Activated T-cell treated with anti-CD3 and anti-CD28 coated beads, Interleukin-2, amount 50 U/mL, for 1 hour (primary cell): ENCODE data around the gene APOOL.
"Not testable (repeated sequence)": the region's sequence is repeated elsewhere in the genome, so short reads cannot be mapped to it uniquely, and the experiment has no call there.

Experiments used
- DNase-seq: peaks from one replicate; pipeline ENCODE4 v3.0.0-alpha.2; 2020

APOOL gene, protein sequence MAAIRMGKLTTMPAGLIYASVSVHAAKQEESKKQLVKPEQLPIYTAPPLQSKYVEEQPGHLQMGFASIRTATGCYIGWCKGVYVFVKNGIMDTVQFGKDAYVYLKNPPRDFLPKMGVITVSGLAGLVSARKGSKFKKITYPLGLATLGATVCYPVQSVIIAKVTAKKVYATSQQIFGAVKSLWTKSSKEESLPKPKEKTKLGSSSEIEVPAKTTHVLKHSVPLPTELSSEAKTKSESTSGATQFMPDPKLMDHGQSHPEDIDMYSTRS

DNA sequence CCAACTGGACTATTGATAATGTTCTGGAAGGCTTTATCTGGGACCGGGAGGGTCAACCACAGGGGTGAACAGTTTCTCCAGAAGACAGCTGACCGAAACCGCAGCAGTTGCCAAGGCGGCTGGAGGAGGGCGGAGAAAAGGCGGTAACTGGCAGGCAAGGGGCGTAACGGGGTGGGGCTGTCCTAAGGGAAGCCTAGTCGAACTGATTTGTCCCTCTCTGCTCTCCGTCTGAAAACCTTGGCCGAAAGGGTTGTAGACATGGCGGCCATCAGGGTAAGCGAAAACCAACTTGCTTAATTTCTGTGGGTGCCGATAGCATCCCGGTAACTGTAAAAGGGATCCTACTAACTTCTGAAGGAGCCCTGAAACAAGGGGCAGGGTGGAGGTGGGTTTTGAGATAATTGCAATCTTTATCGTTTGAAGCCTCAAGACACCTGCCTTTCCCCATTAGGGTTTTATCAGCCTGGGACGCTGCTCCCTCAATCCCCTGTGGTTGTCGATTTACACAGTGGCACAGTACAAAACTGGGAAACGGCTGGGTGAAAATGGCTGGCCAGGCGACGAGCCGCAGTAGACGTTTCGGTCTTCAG, at the start of gene APOOL:
Gene APOOL, plus strand, starts transcription at position 223 of the 590 bp plus-strand sequence. Its CDS starts 36 bp downstream, at position 259.
- peak; percentile 69 for DNase-seq

DNA sequence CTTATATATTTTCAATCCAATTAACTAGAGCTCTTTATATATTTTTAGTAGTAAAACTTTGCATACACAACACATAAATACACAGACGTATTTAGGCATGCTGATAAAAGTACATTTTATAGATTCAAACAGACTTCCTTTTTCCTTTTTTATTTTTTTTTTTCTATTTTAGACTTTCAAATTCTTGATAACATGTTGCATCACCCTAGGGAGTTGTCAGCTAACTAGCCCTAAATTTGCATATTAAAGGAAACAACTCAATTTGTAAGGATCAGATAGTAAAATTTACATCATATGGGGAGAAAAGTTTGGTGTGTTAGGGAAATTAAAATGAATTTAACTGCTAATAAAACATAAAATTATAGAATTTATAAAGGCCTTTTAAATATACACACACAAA, 47.4 kb upstream of the APOOL start:
- DNase-seq, result no peak

DNA sequence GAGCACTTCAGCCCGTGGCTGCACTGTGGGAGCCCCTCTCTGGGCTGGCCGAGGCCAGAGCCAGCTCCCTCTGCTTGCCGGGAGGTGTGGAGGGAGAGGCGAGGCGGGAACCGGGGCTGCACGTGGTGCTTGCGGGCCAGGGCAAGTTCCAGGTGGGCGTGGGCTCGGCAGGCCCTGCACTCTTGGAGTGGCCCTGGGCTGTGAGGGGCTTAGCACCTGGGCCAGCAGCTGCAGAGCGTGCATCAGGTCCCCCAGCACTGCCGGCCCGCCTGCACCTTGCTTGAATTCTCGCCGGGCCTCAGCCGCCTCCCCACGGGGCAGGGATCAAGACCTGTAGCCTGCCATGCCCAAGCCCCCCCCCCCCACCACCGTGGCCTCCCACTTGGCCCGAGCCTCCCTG, 28.9 kb upstream of the APOOL start:
- no peak for DNase-seq

DNA sequence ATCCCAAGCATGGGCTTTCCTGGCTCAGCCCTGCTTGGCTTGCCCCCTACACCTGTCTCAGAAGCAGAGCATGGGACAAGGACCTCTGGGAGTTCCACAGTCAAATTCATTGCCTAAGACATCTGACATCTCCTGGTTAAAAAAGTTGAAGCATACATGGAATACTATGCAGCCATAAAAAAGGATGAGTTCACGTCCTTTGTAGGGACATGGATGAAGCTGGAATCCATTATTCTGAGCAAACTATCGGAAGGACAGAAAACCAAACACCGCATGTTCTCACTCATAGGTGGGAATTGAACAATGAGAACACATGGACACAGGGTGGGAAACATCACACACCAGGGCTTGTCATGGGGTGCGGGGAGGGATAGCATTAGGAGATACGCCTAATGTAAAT, 11.9 kb upstream of the APOOL start:
- not testable (repeated sequence) for DNase-seq

DNA sequence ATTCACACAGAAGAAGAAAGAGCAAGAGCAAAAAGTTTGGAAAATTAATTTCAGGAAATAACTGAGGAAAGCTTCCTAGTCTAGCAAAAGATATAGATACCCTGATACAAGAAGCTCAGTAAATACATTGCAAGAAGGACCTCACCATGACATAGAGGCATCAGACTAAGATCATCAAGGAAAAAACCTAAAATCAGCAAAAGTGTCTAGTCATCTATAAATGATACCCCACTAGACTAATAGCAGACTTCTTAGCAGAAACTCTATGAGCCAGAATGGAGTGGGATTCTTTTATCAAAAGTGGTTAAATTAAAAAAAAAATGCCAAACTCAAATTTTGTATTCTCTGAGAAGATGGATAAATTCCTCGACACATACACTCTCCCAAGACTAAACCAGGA, 10.5 kb upstream of the APOOL start:
- DNase-seq, result no peak

DNA sequence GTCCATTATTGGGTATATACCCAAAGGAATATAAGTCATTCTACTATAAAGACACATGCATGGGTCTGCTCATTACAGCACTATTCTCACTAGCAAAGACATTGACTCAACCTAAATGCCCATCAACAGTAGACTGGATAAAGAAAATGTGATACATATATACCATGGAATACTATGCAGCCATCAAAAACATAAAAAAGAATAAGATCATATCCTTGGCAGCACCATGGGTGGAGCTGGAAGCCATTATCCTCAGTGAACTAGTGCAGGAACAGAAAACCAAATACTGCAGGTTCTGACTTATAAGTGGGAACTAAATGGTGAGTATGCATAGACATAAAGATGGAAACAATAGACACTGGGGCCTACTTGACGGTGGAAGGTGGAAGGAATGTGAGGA, 2.3 kb upstream of the APOOL start:
- no peak for DNase-seq

DNA sequence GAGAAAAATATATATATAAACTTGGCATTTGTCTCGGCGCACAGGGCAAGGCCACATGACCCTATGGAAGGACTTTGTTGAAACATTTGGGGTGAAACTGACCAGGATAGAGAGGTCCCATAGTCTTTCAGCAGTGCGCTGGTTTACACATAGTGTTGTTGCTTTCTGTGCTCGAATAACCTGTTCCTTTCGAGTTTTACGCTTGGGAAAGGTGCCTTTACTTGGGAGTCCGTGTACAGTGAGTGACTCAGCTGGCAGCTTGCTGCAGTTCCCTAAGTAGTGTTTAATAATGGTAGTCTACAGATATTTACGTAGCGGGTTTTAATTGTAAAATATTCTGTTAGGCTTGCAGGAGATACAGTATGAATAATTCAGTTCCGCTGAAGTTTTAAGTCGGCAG, 578 bp downstream of the APOOL start:
- DNase-seq, result no peak

DNA sequence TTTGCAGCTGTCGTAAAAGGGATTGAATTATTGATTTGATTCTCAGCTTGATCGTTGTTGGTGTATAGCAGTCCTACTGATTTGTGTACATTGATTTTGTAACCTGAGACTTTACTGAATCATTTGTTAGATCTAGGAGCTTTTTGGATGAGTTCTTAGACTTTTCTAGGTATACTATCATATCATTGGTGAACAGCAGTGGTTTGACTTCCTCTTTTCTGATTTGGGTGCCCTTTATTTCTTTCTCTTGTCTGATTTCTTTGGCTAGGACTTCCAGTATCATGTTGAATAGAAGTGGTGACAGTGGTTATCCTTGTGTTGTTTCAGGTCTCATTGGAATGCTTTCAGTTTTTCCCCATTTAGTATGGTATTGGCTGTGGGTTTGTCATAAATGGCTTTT, 8.4 kb downstream of the APOOL start:
- DNase-seq, result no peak

DNA sequence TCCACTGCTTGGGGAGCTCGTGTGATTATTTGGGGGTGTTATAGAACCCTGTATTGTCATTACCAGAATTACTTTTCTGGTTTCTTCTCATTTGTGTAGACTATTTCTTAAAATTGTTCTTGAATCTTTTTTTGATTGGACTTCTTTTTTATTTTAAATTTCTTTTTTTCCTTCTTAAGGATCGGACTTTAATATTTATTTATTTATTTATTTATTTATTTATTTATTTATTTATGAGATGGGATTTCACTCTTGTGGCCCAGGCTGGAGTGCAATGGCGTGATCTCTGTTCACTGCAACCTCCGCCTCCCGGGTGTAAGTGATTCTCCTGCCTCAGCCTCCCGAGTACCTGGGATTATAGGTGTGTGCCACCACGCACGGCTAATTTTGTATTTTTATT, 11.7 kb downstream of the APOOL start:
- DNase-seq, result not testable (repeated sequence)

DNA sequence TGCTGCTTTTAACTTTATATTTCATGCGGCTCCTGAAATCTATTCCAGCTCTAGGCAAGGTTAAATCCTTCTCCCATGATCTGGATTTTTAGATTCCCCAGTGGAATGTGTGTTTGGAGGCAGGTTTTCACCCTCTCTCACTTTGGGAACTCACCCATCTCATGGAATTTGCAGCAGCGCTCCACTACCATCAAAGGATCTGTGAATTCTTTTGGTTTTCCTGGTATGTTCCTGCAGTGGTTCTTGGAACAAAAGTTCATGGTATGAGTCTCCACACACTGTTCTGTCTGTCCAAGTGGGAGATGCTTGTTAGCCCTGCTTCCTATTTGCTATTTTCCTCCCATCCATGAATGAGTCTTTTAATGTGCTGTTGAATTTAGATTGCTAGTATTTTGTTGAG, 14.0 kb downstream of the APOOL start:
- no peak for DNase-seq

DNA sequence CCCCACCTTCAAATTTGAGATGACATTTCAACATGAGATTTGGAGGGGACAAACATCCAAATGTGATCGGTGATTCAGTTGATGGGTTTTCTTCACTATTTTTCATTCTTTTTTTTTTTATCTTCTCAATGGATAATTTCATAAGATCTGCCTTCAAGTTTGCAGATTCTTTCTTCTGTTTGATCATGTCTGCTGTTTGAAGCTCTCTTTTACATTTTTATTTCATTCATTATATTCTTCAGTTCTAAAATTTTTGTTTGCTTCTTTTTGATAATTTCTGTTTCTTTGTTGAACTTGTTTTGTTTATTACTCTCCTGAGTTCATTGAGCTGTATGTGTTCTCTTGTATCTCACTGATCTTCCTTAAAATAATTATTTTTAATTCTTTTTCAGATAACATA, 14.8 kb downstream of the APOOL start:
- no peak for DNase-seq

DNA sequence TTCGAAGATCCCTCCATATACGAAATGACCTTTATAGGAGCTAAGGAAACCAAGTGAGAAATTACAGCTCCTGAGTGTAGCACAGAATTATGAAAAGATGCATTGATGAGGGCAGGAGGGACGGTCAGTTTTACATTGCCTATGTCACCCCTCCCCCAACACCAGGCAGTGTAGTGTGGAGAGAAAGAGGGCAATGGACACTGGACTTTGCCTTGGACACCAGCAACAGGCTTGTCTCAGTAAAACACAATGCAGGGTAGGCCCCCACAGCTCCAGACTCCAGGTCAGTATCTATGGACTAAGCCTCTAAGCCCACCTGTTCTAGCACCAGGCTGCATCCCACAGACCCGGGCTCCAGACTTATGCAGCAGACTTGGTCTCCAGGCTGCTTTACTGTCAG, 16.5 kb downstream of the APOOL start:
- no peak for DNase-seq

DNA sequence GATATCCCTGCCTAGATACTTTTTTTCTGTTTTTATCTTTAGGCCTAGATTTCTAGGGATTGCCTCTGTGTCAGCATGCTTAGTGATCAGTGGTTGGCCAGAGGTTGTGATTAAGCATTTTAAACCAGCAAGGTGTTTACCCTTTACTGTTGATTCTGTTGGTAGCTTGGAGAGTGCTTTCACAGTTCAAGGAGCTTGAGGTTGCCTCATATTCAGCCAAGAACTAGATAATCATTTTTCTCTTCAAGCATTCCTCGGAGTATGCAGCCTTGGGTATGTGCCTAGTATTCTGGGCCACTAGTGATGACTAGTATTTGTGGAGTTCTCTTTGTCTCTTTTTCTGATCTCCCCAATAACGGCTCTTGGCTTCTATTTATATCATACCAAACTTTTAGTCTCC, 20.4 kb downstream of the APOOL start:
- DNase-seq, result no peak

DNA sequence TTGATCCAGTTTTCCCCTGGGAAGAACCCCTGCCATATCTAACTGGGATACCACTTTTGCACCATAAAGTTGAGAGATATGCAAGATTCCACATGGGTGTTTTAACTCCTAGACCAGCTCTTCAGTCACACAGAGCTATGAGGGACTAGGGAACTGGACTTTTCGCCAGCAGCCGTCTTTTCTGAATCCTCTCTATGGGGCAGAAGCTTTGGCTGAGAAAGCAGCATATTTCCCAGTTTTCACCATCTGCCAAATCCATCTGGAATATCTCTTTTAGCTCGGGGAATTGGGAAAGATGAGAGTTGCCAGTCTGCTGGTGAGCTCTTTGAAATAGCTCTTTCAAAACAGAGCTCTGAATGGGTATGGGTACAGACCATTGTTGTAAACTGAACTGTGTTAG, 20.9 kb downstream of the APOOL start:
- no peak for DNase-seq

DNA sequence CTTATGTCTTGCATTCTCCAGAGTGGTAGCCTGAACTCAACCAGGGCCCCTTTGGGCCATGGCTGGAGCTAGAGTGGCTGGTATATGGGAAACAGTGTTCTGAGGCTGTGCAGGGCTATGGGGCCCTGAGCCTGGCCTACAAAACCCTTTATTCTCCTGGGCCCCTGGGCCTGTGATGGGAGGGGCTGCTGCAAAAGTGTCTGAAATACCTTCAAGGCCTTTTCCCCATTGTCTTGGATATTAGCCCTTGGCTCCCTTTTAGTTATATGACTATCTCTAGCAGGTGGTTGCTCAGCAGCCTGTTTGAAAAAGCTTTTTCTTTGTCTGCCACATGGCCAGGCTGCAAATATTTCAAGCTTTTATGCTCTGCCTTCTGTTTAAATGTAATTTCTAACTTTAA, 22.5 kb downstream of the APOOL start:
- DNase-seq, result no peak

DNA sequence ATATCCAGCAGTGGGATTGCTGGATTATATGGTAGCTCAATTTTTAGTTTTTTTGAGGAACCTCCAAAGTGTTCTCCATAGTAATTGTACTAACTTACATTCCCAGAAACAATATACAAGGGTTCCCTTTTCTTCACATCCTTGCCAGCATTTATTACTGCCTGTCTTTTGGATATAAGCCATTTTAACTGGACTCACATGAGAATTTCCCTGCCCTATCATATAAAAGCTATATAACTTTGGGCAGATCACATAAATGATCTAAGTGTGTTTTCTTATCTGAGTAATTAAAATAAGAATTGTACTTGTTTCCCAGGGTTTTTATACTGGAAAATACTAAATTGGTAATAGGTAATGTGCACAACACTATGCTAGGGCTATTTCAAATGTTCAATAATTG, 25.4 kb downstream of the APOOL start:
- no peak for DNase-seq

DNA sequence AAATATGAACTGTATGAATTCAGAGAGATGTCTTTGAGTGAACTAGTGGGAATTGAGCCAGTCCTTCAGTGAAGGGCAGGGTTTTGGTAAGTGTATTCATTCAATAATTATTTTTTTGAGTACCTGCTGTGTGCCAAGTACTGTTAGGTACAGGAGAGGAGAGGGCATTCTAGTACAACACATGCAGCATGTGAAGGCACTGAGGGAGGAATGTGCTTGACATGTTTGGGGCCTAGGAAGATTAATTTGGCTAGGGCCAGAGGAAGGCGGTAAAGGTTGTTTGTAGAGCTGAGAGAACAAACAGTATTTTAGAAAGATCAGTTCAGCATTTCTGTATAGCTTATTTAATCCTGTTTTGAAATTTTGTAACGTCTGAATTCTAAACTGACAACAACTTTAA, 27.8 kb downstream of the APOOL start:
- no peak for DNase-seq

DNA sequence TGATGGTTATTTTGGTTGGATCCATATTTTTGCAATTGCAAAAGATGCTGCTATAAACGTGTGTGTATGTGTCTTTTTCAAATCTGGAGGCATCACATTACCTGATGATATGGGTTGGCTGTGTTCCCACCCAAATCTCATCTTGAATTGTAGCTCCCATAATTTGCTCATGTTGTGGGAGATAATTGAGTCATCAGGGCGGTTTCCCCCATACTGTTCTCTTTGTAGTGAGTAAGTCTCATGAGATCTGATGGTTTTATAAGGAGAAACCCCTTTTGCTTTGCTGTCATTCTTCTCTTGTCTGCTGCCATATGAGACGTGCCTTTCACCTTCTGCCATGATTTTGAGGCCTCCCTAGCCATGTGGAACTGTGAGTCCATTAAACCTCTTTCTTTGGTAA, 33.4 kb downstream of the APOOL start:
- no peak for DNase-seq

DNA sequence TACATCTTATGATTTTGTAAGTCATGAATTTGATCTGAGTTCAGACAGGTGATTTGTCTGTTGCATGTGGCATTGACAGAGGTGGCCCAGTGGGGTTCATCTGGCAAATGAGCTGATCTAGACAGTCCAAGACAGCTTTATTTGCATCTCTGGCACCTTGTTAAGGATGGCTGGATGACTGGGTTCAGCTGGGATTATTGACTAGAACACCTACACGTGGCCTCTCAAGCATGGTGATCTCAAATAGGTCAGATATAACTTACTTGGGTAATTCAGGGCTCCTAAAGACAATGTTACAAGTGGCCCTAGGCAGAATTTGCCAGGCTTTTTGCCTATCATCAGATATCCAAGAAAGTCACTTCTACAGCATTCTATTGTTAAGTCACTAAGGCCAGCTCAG, 48.0 kb downstream of the APOOL start:
- no peak for DNase-seq

DNA sequence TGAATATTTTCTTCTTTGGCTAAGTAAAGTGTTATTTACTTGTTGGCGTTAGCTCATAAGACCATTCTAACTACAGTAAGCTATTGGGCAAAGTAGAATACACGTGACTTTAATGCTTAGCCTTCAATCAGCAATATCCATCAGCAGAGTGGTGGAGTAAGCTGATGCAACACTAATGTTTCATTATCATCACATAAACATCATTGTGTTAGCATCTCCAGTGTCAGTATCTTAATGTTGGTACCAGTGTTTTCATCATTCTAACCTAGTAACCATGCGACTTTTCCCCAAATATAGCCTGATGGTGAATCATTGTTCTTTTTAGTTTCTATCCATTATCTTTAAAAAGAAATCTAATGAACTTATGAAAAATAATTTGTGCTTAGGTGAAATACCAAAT, 48.5 kb downstream of the APOOL start:
- DNase-seq, result no peak

DNA sequence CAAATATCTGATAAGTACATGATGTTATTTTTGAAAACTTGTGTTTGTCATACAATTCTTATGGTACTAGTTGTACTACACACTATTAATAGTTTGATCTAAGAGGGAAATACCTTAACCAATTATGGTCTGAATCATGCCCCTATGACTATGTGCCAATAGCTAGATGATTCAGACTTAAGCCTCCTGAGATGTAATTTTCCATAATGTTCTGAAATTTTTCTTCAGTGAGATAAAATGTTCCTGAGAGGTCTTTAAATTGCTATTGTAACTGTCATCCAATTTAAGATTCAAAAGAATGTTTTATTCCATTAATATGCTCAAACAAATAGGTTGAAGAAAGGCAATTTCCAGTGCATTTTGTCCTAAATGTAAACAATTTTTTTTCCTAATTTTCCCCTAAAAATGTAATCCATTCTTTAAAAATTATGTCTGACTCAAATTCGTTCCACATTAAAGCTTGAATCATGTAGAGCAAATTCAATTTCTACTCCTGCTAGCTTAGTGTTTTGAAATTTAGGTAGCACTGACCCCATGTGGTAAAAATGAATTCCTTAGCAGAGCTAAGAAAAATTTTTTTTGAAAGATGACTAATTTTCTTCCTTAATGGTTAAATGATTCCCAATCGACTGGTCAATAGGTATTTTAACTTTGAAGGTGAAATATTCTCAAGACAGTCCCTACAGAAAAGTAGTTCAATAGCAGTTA, 49.1 kb downstream of the APOOL start:
- no peak for DNase-seq

DNA sequence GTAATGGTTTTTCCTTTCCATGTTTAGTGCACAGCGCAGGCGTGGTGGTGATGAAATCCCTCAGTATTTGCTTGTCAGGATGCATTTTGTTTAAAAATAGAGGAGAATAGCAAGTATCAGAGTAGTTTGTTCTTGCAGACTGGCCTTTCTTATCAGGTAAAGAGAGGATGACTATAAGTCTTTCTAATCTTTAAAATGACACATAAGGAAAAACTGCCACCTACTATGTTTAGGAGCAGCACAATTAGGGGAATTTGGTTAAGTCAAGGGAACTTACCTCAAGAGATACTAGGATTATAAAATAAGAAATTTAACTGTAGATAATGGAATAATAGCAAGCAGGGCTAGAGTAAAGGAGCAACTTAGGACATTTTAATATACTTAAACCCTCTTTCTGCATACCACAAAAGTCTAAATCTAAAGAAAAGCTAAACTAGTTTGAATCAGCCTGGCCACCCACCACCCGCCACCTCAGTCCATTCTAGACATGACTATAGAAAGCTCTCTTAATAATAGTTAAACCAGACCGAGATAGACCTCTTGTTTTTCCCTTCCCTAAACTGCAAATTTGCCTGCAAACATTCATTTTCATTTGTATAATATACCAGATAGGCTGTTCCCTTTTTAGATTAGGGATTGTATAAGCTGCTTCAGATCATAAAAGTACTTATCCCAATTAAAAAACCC, 62.0 kb downstream of the APOOL start:
- no peak for DNase-seq

DNA sequence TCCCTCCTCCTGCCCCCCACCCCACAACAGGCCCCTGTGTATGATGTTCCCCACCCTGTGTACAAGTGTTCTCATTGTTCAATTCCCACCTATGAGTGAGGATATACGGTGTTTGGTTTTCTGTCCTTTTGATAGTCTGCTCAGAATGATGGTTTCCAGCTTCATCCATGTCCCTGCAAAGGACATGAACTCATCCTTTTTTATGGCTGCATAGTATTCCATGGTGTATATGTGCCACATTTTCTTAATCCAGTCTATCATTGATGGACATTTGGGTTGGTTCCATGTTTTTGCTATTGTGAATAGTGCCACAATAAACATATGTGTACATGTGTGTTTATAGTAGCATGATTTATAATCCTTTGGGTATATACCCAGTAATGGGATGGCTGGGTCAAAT, 73.6 kb downstream of the APOOL start:
- not testable (repeated sequence) for DNase-seq
